ENCODE results near the gene EFCAB6. TPM values are rescaled to one million over a fixed set of nuclear protein-coding genes. Genes with fewer than 3 reads are reported as not detected.

The EFCAB6 gene
- total RNA-seq, 1 experiment from 2014 or later = 0.52 TPM

- TF ChIP-seq ZNF274 (IDR thresholded peaks at IDR 0.05; ENCODE audit: low read depth, low read length) (no peak), ZBTB33 (IDR thresholded peaks at IDR 0.05; ENCODE audit: extremely low read depth, insufficient replicate concordance, low read length) (no peak)
Measured at GRCh38 chr22:43546186-43546585, 265.9 kb downstream of the EFCAB6 start (continued).

- ATAC-seq = no peak
- no peak for DNase-seq (ENCODE audit: low read depth, low spot score)
- H3K9me3 ChIP-seq (ENCODE audit: control insufficient read depth in 1 of 2, insufficient read depth in 1 of 2, low read depth in 1 of 2, low read length in 2 of 2) = no peaks in the 10 kb centered on the region
- H3K9ac ChIP-seq (ENCODE audit: low read length) = no peak overlapping the region
- RAD21 ChIA-PET (ENCODE audit: low non-redundant PET in 1 of 2, low total read pairs in 2 of 2, uncharacterized antibody in 2 of 2, unreplicated experiment in 2 of 2) = no interaction called here
- H3K4me3 ChIP-seq (replicated peaks in 1 of 2; ENCODE audit: low read depth in 1 of 2, low read length in 2 of 2) = no peak overlapping the region
- no peaks in the 10 kb centered on the region for H3K9me2 ChIP-seq (ENCODE audit: insufficient read depth)
- no peaks in the 10 kb centered on the region for H3K36me3 ChIP-seq (ENCODE audit: control insufficient read depth in 1 of 2, insufficient read depth in 2 of 2, low read length in 2 of 2)
- H2AFZ ChIP-seq (ENCODE audit: low read depth, low read length, poor library complexity, severe bottlenecking) = no peak overlapping the region
- H3K79me2 ChIP-seq (ENCODE audit: insufficient read depth, low read length) = no peaks in the 10 kb centered on the region
- CTCF ChIA-PET = no interaction called here
- peaks cover 24% of the 10 kb centered on the region for H3K27me3 ChIP-seq (ENCODE audit: insufficient read depth, low read length)
- H3K27ac ChIP-seq (ENCODE audit: low read depth, low read length) = no peak overlapping the region
- no peak overlapping the region for H3K4me2 ChIP-seq (ENCODE audit: low read length)
- no peaks in the 10 kb centered on the region for H3K4me1 ChIP-seq (ENCODE audit: control insufficient read depth in 1 of 2, insufficient read depth in 2 of 2, low read length in 2 of 2)
- no peaks in the 10 kb centered on the region for H4K20me1 ChIP-seq (ENCODE audit: insufficient read depth)
- BruUV-seq (replicated peaks) = no TSS peak
- intact Hi-C loops (cut with micrococcal nuclease) = no loop called here
- POLR2A ChIA-PET = no interaction called here
- no peak for TF ChIP-seq EGR1 (IDR thresholded peaks at IDR 0.05; ENCODE audit: low read depth)
Measured at GRCh38 chr22:43544289-43544673, 267.8 kb downstream of the EFCAB6 start.

- RAD21 ChIA-PET (ENCODE audit: low non-redundant PET in 1 of 2, low total read pairs in 2 of 2, uncharacterized antibody in 2 of 2, unreplicated experiment in 2 of 2) = no interaction called here
- TF ChIP-seq CTCF (IDR thresholded peaks at IDR 0.05 in 2 of 3, conservative IDR thresholded peaks at IDR 0.05 in 1 of 3; ENCODE audit: borderline replicate concordance in 1 of 3, insufficient read depth in 1 of 3, low read depth in 2 of 3, low read length in 2 of 3) (no peak), MAX (IDR thresholded peaks at IDR 0.05) (no peak), POLR2AphosphoS5 (IDR thresholded peaks at IDR 0.05; ENCODE audit: low read depth, low read length) (no peak), CBX3 (IDR thresholded peaks at IDR 0.05; ENCODE audit: low read depth) (no peak), REST (IDR thresholded peaks at IDR 0.05; ENCODE audit: low read depth) (no peak), JUND (IDR thresholded peaks at IDR 0.05) (no peak)
Measured at GRCh38 chr22:43543522-43544288, 268.4 kb downstream of the EFCAB6 start.

More at GRCh38 chr22:43543522-43544288, 268.4 kb downstream of the EFCAB6 start:
- peaks cover 29% of the 10 kb centered on the region for H3K27me3 ChIP-seq (ENCODE audit: insufficient read depth, low read length)
- CTCF ChIA-PET = no interaction called here
- no peak overlapping the region for H2AFZ ChIP-seq (ENCODE audit: low read depth, low read length, poor library complexity, severe bottlenecking)
- BruUV-seq (replicated peaks) = no TSS peak
- no peak overlapping the region for H3K27ac ChIP-seq (ENCODE audit: low read depth, low read length)
- intact Hi-C loops (cut with micrococcal nuclease) = no loop called here
- H3K9ac ChIP-seq (ENCODE audit: low read length) = no peak overlapping the region
- H3K9me2 ChIP-seq (ENCODE audit: insufficient read depth) = no peaks in the 10 kb centered on the region
- H3K4me2 ChIP-seq (ENCODE audit: low read length) = no peak overlapping the region
- H4K20me1 ChIP-seq (ENCODE audit: insufficient read depth) = no peaks in the 10 kb centered on the region
- no peaks in the 10 kb centered on the region for H3K36me3 ChIP-seq (ENCODE audit: control insufficient read depth in 1 of 2, insufficient read depth in 2 of 2, low read length in 2 of 2)
- H3K9me3 ChIP-seq (ENCODE audit: control insufficient read depth in 1 of 2, insufficient read depth in 1 of 2, low read depth in 1 of 2, low read length in 2 of 2) = no peaks in the 10 kb centered on the region
- no peaks in the 10 kb centered on the region for H3K79me2 ChIP-seq (ENCODE audit: insufficient read depth, low read length)
- DNase-seq (ENCODE audit: low read depth, low spot score) = no peak
- no peak for ATAC-seq
- POLR2A ChIA-PET = no interaction called here
- H3K4me3 ChIP-seq (replicated peaks in 1 of 2; ENCODE audit: low read depth in 1 of 2, low read length in 2 of 2) = no peak overlapping the region
- no peaks in the 10 kb centered on the region for H3K4me1 ChIP-seq (ENCODE audit: control insufficient read depth in 1 of 2, insufficient read depth in 2 of 2, low read length in 2 of 2)
